ENCODE measurements around the gene DHODH.
"Not testable (repeated sequence)": the region's sequence is repeated elsewhere in the genome, so short reads cannot be mapped to it uniquely, and the experiment has no call there.

The DHODH gene

DNA sequence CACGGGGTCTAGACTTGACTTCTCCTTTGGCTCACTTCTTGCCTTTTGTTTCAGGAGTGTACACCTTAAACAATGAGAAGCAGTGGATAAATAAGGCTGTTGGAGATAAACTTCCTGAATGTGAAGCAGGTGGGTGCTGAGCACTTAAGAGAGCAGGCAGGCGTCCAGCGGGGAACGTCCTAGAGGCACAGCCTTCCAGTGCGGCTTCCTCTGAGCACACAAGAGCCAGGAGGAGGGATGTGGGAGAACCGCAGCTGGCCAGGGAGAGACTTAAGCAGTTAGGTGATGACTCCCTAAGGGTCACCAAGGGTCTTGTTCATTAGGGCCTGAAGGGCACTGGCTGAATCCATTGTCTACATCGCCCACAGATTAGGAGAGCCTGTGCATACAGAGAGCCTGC, 50.5 kb downstream of the DHODH start:
- not testable (repeated sequence) for H3K36me3 ChIP-seq (ENCODE audit: insufficient read depth, low read length); H3K9me2 ChIP-seq (replicated peaks; ENCODE audit: low read depth, low read length); H3K9ac ChIP-seq (ENCODE audit: low read depth, low read length, poor library complexity, severe bottlenecking); H4K20me1 ChIP-seq (ENCODE audit: insufficient read depth, low read length, poor library complexity, severe bottlenecking); H3K4me1 ChIP-seq (ENCODE audit: insufficient read depth, low read length, poor library complexity, severe bottlenecking); H3K27me3 ChIP-seq (ENCODE audit: insufficient read depth, low read length, poor library complexity, severe bottlenecking); H3K9me3 ChIP-seq (ENCODE audit: insufficient read depth, low read depth, low read length); H3K4me3 ChIP-seq (ENCODE audit: low read length, poor library complexity, severe bottlenecking); H3F3A ChIP-seq (ENCODE audit: low read depth); H2AFZ ChIP-seq (ENCODE audit: low read length); H3K4me2 ChIP-seq (ENCODE audit: low read depth, low read length, poor library complexity, severe bottlenecking); H3K79me2 ChIP-seq (ENCODE audit: insufficient read depth, low read length)

DNA sequence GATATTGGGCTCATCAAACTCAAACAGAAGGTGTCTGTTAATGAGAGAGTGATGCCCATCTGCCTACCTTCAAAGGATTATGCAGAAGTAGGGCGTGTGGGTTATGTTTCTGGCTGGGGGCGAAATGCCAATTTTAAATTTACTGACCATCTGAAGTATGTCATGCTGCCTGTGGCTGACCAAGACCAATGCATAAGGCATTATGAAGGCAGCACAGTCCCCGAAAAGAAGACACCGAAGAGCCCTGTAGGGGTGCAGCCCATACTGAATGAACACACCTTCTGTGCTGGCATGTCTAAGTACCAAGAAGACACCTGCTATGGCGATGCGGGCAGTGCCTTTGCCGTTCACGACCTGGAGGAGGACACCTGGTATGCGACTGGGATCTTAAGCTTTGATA, 51.9 kb downstream of the DHODH start:
- Histone ChIP-seq H3F3A (ENCODE audit: low read depth) (no peaks in the 10 kb centered on the region), H3K4me1 (ENCODE audit: insufficient read depth, low read length, poor library complexity, severe bottlenecking) (no peaks in the 10 kb centered on the region), H3K9me3 (ENCODE audit: insufficient read depth, low read depth, low read length) (no peaks in the 10 kb centered on the region), H4K20me1 (ENCODE audit: insufficient read depth, low read length, poor library complexity, severe bottlenecking) (no peaks in the 10 kb centered on the region), H3K27me3 (ENCODE audit: insufficient read depth, low read length, poor library complexity, severe bottlenecking) (no peaks in the 10 kb centered on the region), H3K9me2 (replicated peaks; ENCODE audit: low read depth, low read length) (no peaks in the 10 kb centered on the region), H3K4me3 (ENCODE audit: low read length, poor library complexity, severe bottlenecking) (no peak overlapping the region), H3K79me2 (ENCODE audit: insufficient read depth, low read length) (no peaks in the 10 kb centered on the region), H3K36me3 (ENCODE audit: insufficient read depth, low read length) (no peaks in the 10 kb centered on the region), H3K4me2 (ENCODE audit: low read depth, low read length, poor library complexity, severe bottlenecking) (no peak overlapping the region), H2AFZ (ENCODE audit: low read length) (no peak overlapping the region), H3K9ac (ENCODE audit: low read depth, low read length, poor library complexity, severe bottlenecking) (no peak overlapping the region)
- TF ChIP-seq, protein P1, sequence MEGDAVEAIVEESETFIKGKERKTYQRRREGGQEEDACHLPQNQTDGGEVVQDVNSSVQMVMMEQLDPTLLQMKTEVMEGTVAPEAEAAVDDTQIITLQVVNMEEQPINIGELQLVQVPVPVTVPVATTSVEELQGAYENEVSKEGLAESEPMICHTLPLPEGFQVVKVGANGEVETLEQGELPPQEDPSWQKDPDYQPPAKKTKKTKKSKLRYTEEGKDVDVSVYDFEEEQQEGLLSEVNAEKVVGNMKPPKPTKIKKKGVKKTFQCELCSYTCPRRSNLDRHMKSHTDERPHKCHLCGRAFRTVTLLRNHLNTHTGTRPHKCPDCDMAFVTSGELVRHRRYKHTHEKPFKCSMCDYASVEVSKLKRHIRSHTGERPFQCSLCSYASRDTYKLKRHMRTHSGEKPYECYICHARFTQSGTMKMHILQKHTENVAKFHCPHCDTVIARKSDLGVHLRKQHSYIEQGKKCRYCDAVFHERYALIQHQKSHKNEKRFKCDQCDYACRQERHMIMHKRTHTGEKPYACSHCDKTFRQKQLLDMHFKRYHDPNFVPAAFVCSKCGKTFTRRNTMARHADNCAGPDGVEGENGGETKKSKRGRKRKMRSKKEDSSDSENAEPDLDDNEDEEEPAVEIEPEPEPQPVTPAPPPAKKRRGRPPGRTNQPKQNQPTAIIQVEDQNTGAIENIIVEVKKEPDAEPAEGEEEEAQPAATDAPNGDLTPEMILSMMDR (conservative IDR thresholded peaks at IDR 0.05; ENCODE audit: low read length), result no peak
- TF ChIP-seq EZH2phosphoT487 (IDR thresholded peaks at IDR 0.05; ENCODE audit: borderline replicate concordance), result no peak

DNA sequence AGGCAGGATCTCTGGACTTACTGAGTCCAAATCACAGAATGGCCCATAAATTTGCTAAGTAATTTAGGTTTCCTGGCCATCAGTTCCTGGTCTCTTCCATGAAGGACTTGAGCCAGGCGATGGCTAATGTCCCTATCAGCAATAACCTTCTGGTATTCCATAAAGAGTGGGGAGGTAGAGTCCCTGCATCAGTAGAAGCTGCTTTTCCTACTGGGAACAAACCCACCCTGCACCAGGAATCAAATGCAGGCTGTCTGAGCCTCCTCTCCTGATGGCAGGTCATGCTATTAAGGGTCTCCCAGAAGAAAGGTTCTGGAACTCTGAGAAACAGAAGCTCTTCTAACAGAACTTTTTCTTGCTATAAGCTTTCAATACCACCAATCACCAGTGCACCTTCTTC, 53.0 kb downstream of the DHODH start:
- Histone ChIP-seq H3F3A (ENCODE audit: low read depth) (no peaks in the 10 kb centered on the region), H3K9me3 (ENCODE audit: insufficient read depth, low read depth, low read length) (no peaks in the 10 kb centered on the region), H3K9me2 (replicated peaks; ENCODE audit: low read depth, low read length) (no peaks in the 10 kb centered on the region), H3K4me2 (ENCODE audit: low read depth, low read length, poor library complexity, severe bottlenecking) (no peak overlapping the region), H3K27me3 (ENCODE audit: insufficient read depth, low read length, poor library complexity, severe bottlenecking) (no peaks in the 10 kb centered on the region), H3K4me3 (ENCODE audit: low read length, poor library complexity, severe bottlenecking) (no peak overlapping the region), H3K36me3 (ENCODE audit: insufficient read depth, low read length) (no peaks in the 10 kb centered on the region), H4K20me1 (ENCODE audit: insufficient read depth, low read length, poor library complexity, severe bottlenecking) (no peaks in the 10 kb centered on the region), H3K9ac (ENCODE audit: low read depth, low read length, poor library complexity, severe bottlenecking) (no peak overlapping the region), H3K79me2 (ENCODE audit: insufficient read depth, low read length) (no peaks in the 10 kb centered on the region), H3K4me1 (ENCODE audit: insufficient read depth, low read length, poor library complexity, severe bottlenecking) (no peaks in the 10 kb centered on the region), H2AFZ (ENCODE audit: low read length) (no peak overlapping the region)
- TF ChIP-seq, protein P1 (conservative IDR thresholded peaks at IDR 0.05; ENCODE audit: low read length), result no peak
- TF ChIP-seq EZH2phosphoT487 (IDR thresholded peaks at IDR 0.05; ENCODE audit: borderline replicate concordance), result no peak

DNA sequence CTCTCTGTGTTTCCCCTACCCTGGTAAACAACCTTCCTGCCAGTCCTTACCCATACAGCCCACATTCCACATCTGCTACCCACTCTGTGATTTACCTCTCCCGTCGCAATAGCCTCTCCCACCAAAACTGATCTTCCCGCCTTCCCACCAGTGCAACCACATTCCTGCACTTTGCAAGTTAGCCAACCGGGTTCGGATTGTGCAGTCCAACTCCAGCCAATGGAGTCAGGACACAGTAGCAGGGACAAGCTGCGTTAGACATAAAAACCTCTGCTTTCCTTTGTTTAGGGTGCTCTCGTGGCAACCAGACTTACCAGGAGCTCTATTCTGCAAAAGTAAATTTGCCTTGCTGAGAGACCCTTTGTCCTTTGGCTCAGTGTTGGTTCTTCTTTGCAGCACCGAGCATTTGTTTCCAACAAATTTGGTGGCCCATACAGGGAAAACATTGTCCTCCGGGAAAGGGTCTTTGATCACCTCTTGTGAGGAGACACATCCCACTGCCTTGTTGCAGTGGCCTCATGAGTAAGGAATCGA, 55.9 kb downstream of the DHODH start:
- no peaks in the 10 kb centered on the region for H3F3A ChIP-seq (ENCODE audit: low read depth)
- H3K9me3 ChIP-seq (ENCODE audit: insufficient read depth, low read depth, low read length), result no peaks in the 10 kb centered on the region
- H2AFZ ChIP-seq (ENCODE audit: low read length), result no peak overlapping the region
- no peaks in the 10 kb centered on the region for H3K9me2 ChIP-seq (replicated peaks; ENCODE audit: low read depth, low read length)
- no peaks in the 10 kb centered on the region for H3K36me3 ChIP-seq (ENCODE audit: insufficient read depth, low read length)
- no peaks in the 10 kb centered on the region for H3K79me2 ChIP-seq (ENCODE audit: insufficient read depth, low read length)
- H3K4me2 ChIP-seq (ENCODE audit: low read depth, low read length, poor library complexity, severe bottlenecking), result no peak overlapping the region
- H3K4me3 ChIP-seq (ENCODE audit: low read length, poor library complexity, severe bottlenecking), result no peak overlapping the region
- H3K4me1 ChIP-seq (ENCODE audit: insufficient read depth, low read length, poor library complexity, severe bottlenecking), result no peaks in the 10 kb centered on the region
- TF ChIP-seq, protein P1 (conservative IDR thresholded peaks at IDR 0.05; ENCODE audit: low read length), result no peak
- no peak for TF ChIP-seq EZH2phosphoT487 (IDR thresholded peaks at IDR 0.05; ENCODE audit: borderline replicate concordance)
- H4K20me1 ChIP-seq (ENCODE audit: insufficient read depth, low read length, poor library complexity, severe bottlenecking), result no peaks in the 10 kb centered on the region
- no peaks in the 10 kb centered on the region for H3K27me3 ChIP-seq (ENCODE audit: insufficient read depth, low read length, poor library complexity, severe bottlenecking)
- H3K9ac ChIP-seq (ENCODE audit: low read depth, low read length, poor library complexity, severe bottlenecking), result no peak overlapping the region

Measured in Loucy (cell line).